GM19463 (cell line): ENCODE results near the gene APBA2.

Source experiments
- ATAC-seq: cut with Tn5 transposase; IDR thresholded peaks from one replicate; pipeline ENCODE4 v1.9.1; 2021; ENCODE audit warnings: mild to moderate bottlenecking, moderate library complexity; ENCODE audit not compliant: unreplicated experiment

Gene APBA2

DNA sequence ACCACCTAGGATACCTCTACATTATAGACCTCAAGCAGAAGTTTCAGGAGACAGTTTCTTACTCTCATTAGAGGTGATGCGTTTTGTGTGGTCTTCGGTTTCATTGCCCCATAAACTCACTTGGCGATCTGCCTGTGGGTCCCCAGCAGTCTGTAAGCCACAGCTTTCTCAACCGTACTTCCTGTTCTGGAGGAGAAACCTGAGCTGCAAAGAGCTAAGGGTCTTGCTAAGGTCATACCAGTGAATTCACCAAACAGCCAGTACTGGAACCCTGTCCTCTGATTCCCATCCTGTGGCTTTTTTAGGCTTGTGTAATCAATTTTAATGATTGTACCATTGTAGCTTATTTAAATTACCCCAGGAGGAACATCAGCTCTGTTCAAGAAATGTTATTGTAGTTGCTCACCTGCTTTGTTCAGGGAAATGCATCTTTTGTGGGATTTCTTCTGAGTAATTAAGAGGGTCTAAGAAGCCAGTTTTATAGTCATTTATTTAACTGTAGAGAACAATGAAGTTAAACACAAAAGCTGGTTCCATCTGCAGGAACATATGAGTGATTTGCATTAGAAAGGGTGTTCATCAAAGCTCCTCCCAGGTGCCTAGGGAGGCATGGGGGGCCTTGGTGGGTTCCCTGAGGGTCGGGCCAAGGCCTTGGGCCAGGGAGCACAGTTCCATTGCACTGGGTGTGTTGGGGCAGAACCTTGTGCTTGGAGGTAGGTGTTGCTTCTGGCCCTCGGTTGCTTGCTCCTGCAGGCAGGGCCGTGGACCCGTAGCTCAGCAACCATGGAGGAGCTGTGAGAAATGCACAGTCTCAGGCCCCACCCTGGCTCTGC lies 69.6 kb downstream of the APBA2 start:
- no peak for ATAC-seq

DNA sequence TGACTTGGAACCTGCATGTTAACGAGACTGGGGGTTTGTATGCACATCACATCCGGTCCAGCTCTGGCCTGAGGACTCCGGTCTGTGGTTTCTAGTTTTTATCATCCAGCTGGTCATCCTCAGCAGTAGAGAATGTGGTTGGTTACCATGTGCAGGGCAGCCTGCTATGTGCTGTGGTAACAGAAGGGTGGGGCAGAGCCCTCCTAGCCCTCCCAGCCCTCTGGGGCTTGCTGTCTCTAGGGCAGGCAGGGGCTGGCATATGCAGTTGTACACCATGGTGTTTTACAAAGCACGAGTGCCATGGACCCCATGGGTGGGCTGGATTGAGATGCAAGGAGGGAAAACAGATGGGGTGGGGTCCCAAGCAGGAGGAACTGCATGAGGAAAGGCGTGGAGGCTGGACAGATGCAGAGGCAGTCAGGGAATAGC lies 70.2 kb downstream of the APBA2 start:
- ATAC-seq = no peak

DNA sequence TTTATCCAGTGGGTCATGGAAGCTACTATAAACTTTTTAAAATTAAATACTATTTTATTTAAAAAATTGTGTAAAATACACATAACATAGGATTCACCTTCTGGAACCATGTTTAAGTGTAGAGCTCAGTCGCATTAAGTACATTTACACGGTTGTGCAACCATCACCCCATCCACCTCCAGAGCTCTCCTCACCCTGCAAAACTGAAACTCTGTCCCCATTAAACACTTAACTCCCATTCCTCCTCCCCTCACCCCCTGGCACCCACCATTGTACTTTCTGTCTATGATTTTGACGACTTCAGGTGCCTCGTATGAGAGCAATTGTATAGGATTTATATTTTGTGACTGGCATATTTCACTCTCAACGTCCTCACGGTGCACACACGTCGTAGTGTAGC lies 70.7 kb downstream of the APBA2 start:
- ATAC-seq = no peak

DNA sequence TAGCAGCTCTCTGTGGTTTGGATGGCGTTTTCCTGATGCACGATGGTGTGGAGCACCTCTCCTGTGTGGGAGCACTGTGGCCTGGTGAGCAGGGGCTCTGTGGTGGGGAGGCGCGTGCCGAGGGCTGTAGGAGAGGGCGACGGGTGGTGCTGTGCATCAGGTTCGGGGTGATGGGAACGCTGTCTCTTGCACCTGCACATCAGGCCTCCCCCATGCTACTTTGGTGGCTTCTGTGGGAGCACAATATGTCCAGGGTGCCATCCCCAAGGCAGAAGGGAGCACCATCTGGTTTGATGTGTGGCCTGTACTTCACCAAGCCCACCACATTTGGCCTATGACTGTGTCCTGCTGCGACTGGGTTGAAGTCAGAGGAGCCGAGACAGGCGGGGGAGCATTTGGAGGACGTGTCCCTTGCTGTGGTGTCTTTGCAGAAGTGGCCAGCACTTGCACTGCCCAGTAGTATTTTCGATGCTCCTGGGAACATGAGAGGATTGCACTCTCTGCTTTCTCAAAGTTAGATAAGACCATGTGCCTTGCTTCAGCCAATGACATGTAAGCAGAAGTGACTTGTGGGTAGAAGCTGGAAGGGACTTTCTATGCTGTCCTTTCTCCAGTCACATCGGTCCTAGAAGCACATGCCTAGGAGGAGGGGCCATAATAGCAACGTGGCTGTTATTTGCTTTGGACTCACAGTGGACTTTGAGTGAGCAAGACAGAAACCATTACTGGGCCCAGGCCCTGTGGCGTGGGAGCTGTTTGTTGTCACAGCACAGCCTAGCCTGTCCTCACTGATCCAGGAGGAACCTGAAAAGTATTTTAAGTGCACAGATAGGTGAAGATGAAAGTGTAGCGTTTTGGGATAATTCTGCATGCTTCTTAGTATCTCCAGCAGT lies 72.1 kb downstream of the APBA2 start:
- ATAC-seq = no peak

DNA sequence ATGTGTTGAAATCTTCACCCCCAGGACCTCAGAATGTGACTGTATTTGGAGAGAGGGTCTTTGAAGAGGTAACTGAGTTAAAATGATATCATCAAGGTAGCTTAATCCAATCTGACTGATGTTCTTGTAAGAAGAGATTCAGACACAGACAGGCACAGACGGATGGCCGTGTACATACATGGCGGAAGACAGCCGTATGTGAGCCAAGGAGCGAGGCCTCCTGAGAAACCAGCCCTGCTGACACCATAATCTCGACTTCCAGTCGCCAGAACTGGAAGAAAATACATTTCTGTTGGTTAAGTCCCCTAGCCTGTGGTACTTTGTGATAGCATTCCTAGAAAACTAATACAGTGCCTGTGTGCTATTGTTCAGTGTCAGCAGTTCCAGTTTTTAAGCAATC lies 73.6 kb downstream of the APBA2 start:
- no peak for ATAC-seq

DNA sequence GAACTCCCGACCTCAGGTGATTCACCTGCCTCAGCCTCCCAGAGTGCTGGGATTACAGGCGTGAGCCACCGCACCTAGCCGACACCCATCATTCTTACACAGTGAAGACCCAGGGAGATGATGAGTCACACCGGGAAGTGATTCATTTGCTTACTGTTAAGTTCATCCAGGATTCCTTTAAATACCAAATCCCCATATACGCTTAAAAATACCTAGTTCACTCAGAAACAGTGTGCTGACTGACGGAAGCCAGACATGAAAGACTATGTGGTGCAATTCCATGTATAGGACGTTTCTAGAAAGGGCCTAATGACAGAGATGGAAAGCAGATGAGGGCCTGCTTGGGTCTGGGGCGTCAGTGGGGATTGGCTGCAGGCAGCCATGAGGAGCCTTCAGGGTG lies 75.2 kb downstream of the APBA2 start:
- ATAC-seq = no peak

DNA sequence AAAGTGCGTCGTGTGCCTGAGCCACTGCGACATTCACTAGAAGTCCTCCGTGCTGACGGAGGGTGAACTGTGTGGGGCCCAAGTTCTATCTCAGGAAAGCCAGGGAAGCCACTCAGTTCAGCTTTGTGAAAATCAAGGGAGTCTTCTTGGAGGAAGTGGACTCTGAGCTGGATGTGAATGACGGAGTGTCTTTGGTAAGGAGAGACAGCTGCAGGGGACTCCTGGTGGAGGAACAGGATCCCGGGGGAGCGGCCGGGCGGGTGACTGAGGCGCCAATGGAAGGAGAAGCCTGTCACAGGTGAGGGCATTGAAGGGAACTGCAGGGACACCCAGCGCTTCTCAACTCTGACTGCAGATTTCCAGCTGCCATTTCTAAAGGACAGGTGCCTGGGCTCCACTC lies 75.6 kb downstream of the APBA2 start:
- no peak for ATAC-seq

DNA sequence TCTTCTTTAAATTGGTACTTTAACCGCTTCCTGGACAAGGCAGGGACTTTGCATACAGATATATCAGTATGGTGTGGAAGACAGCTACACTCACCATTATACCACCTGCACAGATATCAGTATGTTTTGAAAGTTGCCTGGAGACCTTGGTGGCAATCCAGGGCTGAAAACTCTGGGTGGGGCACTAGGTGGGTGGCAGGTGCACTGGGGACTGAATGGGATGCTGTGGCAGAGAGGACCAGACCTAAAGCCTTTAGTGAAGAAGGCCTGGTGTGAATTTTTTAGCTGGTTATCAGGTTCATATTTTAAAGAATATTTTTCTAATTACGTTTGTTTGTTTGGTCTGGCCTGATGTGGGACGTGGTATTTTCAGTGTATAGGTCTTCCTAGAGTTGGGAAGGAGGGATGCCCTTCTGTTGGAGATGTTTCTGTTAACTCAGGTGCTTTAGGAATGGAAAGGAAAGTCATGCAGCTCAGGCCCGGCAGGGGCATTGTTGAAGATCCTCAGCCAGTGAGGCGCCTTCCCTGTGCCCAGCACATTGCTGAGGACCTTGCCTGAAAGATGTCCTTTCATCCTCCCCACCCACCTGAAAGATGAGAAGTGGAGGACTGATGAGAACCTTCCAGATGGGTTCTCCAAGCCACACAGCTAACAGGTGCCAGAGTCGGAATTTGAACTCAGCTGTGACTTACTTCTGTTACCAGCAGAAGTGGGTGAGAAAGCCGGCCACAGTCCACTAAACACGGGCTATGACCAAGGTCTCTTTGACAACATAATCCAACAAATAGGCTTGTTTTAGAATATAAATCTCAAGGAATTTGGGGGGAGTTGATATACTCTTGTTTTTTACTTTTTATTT lies 77.3 kb downstream of the APBA2 start:
- no peak for ATAC-seq

DNA sequence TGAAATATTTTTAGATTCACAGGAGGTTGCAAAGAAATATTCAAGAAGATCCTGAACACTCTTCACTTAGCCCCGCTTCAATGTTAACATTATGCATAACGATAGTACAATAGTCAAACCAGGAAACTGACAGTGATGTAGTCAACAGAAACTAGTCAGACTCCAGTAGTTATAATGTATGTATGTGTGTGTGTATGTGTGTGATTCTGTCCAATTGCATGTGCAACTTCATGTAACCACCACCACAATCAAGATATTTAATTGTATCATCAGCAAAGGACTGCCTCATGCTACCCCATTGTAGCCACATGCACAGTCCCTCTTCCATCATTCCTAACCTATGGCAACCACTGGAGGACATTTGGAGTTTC lies 77.9 kb downstream of the APBA2 start:
- no peak for ATAC-seq

DNA sequence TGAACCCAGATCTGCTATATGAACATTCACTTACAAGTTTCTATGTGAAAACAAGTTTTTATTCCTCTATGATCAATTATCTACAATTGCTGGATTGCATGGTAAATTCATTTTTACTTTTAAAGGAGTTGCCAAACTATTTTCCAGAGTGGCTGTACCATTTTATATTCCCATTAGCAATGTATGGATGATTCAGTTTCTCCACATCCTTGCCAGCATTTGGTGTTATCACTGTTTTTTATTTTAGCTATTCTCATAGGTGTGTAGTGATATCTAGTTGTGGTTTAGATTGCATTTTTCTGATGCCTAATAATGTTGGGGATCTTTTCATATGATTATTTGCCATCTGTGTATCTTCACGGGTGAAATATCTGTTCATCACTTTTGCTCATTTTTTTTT lies 78.3 kb downstream of the APBA2 start:
- ATAC-seq = no peak

DNA sequence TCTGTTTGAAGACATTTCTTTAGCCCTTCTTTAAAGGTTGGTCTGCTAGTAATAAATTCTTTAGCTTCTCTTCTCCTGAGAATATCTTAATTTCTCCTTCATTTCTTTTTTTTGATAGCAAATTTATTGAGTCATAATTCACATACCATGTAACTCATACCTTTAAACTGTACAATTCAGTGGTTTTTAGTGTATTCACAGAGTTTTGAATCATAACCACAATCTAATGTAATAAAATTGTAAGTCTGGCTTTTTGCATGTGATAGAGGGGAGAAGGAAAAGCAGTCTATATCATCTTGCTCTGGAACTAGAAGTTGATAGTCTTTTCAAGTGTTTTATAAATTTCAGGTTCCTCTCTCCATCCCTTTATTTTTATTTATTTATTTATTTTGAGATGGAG lies 81.3 kb downstream of the APBA2 start:
- ATAC-seq = no peak

DNA sequence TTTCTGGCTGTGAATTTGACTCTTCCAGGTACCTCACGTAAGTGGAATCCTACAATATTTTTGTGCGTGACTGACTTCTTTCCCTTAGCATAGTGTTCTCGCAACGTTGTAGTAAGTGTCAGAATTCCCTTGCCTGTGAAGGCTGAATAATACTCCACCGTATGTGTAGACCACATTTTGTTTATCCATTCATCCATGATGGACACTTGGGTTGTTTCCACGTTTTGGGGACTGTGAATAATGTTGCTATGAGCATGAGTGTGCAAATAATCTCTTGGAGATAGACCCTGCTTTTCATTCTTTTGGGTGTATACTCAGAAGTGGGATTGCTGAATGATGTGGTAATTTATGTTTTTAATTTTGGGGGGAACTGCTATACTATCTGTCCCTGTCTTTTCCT lies 82.2 kb downstream of the APBA2 start:
- no peak for ATAC-seq

DNA sequence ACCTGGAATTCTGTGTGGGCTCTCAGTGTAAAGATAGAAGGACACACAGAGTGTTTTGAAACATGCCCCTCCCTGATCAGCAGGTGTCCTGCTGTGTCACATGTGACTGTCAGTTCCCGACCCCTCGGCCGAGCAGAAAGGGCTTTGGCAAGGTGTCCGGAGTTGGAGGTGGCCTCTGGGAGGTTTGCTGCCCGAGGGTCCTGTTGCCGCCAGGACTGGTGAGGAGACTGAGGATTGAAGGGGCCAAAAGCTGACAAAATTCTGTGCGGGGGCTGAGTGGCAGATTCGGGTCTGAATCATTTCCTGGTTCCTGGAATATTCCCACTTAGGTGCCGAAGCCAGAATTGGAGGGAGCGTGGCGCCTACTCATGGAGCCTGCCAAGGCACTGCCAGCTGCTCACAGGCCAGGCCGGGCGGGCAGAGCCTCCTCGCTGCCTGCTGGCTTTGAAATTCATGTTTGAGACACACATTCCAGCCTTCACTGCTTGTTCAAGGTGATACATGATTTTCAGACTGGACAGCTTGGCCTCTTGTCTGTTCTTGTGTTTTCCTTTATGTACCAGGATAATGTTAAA lies 83.8 kb downstream of the APBA2 start:
- ATAC-seq = no peak

DNA sequence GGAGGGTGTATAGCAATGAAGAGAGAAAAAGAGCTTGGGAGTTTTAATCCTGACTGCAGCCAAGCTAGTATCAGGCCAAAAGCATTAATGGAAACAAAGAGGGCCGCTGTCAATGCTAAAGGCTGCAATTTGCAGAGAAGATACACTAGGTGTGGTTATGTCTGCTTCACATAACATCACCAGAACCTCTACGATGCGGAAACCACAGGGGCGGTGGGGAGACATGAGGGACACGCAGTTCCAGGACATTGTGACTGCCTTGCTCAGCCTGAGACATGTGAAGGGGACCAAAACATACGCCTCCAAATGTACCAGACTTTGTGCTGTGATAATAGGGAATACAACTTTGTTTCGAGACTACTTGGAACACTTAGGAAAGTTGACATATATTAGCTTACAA lies 88.4 kb downstream of the APBA2 start:
- ATAC-seq = no peak

DNA sequence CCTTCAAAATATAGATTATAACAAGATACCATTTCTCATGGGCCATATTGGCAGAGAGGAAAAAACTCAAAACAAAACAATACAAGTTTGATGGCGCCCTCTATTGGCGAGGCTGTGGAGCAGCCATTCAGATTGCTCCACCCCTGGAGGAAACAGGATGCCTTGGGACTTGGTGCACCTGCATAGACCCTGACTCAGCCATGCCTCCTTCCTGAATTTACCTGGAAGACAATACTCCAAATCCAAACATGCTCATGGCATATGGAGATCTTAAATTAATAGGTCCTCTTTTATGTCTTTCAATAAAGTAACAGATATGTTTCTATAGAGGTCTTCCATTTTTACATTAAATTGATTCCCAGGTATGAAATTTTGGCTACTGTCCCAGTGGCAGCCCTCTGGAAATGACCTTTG lies 90.0 kb downstream of the APBA2 start:
- ATAC-seq = no peak

DNA sequence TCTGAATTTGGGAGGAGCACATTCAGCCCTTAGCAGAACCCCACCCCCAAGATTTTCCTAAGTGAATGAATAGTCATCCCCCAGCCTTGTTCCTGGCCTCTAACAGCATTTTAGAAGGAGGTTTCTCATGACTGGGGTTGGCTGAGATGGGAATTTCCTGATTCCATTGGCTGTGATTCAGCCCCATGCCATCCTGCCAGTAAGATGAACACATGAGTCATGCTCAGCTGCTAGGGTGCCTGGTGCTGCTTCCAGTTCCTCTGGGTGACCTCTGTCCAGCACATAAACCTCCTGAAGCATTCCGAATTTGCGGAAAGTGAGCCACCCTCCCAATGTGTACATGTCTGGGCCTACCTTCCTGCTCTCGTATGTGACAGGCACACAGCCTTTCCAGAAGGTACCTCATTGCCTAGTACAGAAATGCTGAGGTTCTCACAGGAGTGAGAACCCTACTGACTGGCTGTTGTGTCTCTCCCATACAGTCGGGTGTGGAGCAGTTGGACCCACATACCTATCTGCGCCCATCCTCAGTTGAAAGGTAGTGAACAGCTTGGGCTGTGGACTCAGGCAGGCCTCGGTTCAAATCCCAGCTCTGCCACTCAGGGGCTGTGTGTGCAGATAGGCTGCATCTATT lies 91.7 kb downstream of the APBA2 start:
- no peak for ATAC-seq

DNA sequence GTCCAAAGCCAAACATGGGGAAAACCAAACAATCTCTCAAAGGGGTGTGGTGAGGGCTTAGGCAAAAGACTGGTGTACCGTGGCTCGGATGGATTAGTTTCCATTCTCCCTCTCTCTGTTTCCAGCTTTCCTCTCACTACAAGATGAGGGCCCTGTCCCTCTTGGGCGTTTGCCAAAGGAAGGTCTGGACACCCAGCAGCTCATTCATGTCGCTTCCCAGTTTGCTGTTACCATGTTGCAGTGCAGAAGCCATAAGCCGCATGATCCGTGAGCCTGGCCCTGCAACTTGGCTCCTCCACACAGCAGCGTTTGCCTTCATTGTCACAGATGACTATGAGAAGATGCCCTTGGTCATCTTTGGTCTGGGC lies 92.2 kb downstream of the APBA2 start:
- ATAC-seq = no peak

DNA sequence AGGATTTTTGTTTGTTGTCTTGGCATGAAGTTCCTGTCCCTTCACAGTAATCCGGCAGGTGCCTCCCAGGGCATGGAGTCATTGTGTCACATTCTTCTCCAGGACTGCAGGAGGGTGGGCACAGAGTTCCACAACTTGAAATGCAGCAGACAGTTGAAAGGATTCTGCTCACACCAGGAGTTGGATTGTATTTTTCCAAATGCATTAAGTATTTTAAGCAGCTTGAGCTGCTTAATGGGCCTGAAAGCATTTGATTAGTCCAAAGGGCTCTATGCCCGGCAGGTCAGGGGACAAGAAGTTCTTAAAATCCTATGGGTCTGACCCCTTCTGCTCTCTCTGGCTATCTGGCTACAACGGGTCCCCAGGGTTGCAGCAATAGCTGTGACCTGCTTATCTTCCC lies 92.9 kb downstream of the APBA2 start:
- no peak for ATAC-seq

DNA sequence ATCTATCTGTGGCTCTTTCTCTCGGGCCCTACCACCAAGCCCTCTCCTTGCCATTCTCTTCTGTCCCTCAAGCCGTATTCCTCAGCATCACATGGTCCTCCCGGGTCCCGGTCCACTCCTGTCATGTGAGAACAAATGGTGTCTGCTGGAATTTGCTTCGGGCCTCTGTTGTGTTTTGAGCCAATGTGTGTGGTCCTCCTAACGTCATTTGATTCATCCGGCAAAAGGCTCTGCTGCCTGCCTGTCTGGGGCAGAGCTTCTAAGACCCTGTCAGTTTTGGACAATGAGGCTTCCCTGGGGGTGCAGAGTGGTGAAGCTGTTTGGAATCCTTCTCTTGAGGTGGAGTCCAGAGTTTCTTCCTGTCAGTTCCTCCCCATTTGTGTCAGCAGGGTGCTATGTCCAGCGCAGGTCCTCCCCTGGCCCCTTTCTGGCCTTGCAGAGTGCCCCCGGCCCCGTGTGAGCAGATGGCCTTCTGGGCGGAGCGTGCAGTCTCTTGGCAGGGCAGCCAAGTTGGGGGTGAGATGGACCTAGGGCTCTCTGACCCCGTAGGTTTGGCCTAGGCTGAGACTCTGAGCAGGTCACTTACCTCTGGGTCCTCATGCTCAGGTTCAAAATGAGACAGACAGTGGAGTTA lies 93.6 kb downstream of the APBA2 start:
- no peak for ATAC-seq
